ENCODE measurements around the gene ZNF143. TPM values are rescaled to one million over a fixed set of nuclear protein-coding genes. Genes with fewer than 3 reads are reported as not detected.

Gene ZNF143
- total RNA-seq, 1 experiment from 2014 or later, result 35.8 TPM

- TF ChIP-seq MAX (CRISPR knock-in tag; IDR thresholded peaks at IDR 0.05) (no peak), STAT6 (CRISPR knock-in tag; conservative IDR thresholded peaks at IDR 0.05; ENCODE audit: low read depth) (no peak), JAZF1 (CRISPR knock-in tag; IDR thresholded peaks at IDR 0.05) (no peak), FOXP4 (CRISPR knock-in tag; IDR thresholded peaks at IDR 0.05) (no peak)
Observed at GRCh38 chr11:9494316-9494715, 33.5 kb downstream of the ZNF143 start (continued).

- no peaks in the 10 kb centered on the region for H3K27me3 Mint-ChIP-seq (ENCODE audit: low read depth)
- ChIA-PET CTCF (interaction anchor here (1.1 kb wide), 1 partner anchor 11 kb away, joined by 3 read pairs; no protein-coding TSS in a partner anchor), POLR2A (no interaction called here)
- DNase-seq (ENCODE audit: low spot score), result no peak
- no peaks in the 10 kb centered on the region for H3K4me1 Mint-ChIP-seq
- TF ChIP-seq CREB1 (CRISPR knock-in tag; IDR thresholded peaks at IDR 0.05) (no peak), JUN (CRISPR knock-in tag; IDR thresholded peaks at IDR 0.05) (no peak), USF2 (CRISPR knock-in tag; IDR thresholded peaks at IDR 0.05) (no peak)
- H3K9me3 Mint-ChIP-seq, result no peaks in the 10 kb centered on the region
- no peak for ATAC-seq
- peak overlapping the region; percentile 59; the same call in 1 of the 2 replicates for H3K27ac Mint-ChIP-seq
- H3K4me3 Mint-ChIP-seq, result no peak overlapping the region
- H3K36me3 Mint-ChIP-seq, result peaks cover 55% of the 10 kb centered on the region
Observed at GRCh38 chr11:9495803-9496514, 35.1 kb downstream of the ZNF143 start.

- POLR2A ChIA-PET, result no interaction called here
- H3K4me3 Mint-ChIP-seq, result no peak overlapping the region
- no peak overlapping the region for H3K27ac Mint-ChIP-seq
- no peak for TF ChIP-seq SP1 (CRISPR knock-in tag; conservative IDR thresholded peaks at IDR 0.05)
- no peak for TF ChIP-seq MXD4 (CRISPR knock-in tag; IDR thresholded peaks at IDR 0.05; ENCODE audit: borderline replicate concordance)
- TF ChIP-seq SOX15 (CRISPR knock-in tag; IDR thresholded peaks at IDR 0.05), result no peak
- TF ChIP-seq E2F1 (CRISPR knock-in tag; IDR thresholded peaks at IDR 0.05), result no peak
- TF ChIP-seq ELF4 (CRISPR knock-in tag; IDR thresholded peaks at IDR 0.05; ENCODE audit: low read depth), result no peak
- no peak for TF ChIP-seq JAZF1 (CRISPR knock-in tag; IDR thresholded peaks at IDR 0.05)
- no peak for TF ChIP-seq STAT6 (CRISPR knock-in tag; conservative IDR thresholded peaks at IDR 0.05; ENCODE audit: low read depth)
- no peak for TF ChIP-seq JUN (CRISPR knock-in tag; IDR thresholded peaks at IDR 0.05)
- TF ChIP-seq NR2C2 (CRISPR knock-in tag; IDR thresholded peaks at IDR 0.05), result no peak
- TF ChIP-seq ERG (CRISPR knock-in tag; IDR thresholded peaks at IDR 0.05), result no peak
- CTCF ChIA-PET, result interaction anchor here (0.6 to 1.6 kb wide), 3 partner anchors 9 to 539 kb away, joined by 5 to 18 read pairs (median 6); no protein-coding TSS in a partner anchor
- ATAC-seq (no peak), DNase-seq (ENCODE audit: low spot score) (no peak)
- no peaks in the 10 kb centered on the region for H3K27me3 Mint-ChIP-seq (ENCODE audit: low read depth)
- no peaks in the 10 kb centered on the region for H3K9me3 Mint-ChIP-seq
- no peaks in the 10 kb centered on the region for H3K4me1 Mint-ChIP-seq
- H3K36me3 Mint-ChIP-seq, result peaks cover 71% of the 10 kb centered on the region
Observed at GRCh38 chr11:9498457-9499078, 37.8 kb downstream of the ZNF143 start.

Measured in WTC11 (cell line).